Ishikawa (cell line): ENCODE results near the gene TRPC6.
A peak's percentile ranks its signal among the peaks of the same experiment; 100 is the strongest.

ENCODE experiments used
- CEBPB ChIP-seq: IDR thresholded peaks from 2 replicates; pipeline ENCODE4 v1.6.1; 2012
- CREB1 ChIP-seq: IDR thresholded peaks from 2 replicates; pipeline ENCODE4 v1.6.1; 2012; ENCODE audit warnings: low read depth
- EGR1 ChIP-seq: IDR thresholded peaks from 2 replicates; pipeline ENCODE4 v1.6.1; 2012
- EP300 ChIP-seq: IDR thresholded peaks from 2 replicates; pipeline ENCODE4 v1.6.1; 2012; ENCODE audit warnings: borderline replicate concordance
- FOXM1 ChIP-seq: IDR thresholded peaks from 2 replicates; pipeline ENCODE4 v1.6.1; 2012; ENCODE audit warnings: low read depth, borderline replicate concordance
- MAX ChIP-seq: IDR thresholded peaks from 2 replicates; pipeline ENCODE4 v1.6.1; 2012
- NFIC ChIP-seq: IDR thresholded peaks from 2 replicates; pipeline ENCODE4 v1.6.1; 2012
- RAD21 ChIP-seq: IDR thresholded peaks from 2 replicates; pipeline ENCODE4 v1.6.1; 2012; ENCODE audit warnings: low read depth
- REST ChIP-seq: IDR thresholded peaks from 2 replicates; pipeline ENCODE4 v1.6.1; 2012; ENCODE audit warnings: low read depth, mild to moderate bottlenecking
- TAF1 ChIP-seq: IDR thresholded peaks from 2 replicates; pipeline ENCODE4 v1.6.1; 2012; ENCODE audit warnings: low read depth, mild to moderate bottlenecking
- TCF12 ChIP-seq: IDR thresholded peaks from 2 replicates; pipeline ENCODE4 v1.6.1; 2012; ENCODE audit warnings: low read depth
- TEAD4 ChIP-seq: IDR thresholded peaks from 2 replicates; pipeline ENCODE4 v1.6.1; 2012
- USF1 ChIP-seq: IDR thresholded peaks from 2 replicates; pipeline ENCODE4 v1.6.1; 2012
- YY1 ChIP-seq: IDR thresholded peaks from 2 replicates; pipeline ENCODE4 v1.6.1; 2012; ENCODE audit warnings: low read depth
- ZBTB7A ChIP-seq: IDR thresholded peaks from 2 replicates; pipeline ENCODE4 v1.6.1; 2012; ENCODE audit warnings: low read depth

The TRPC6 gene

GRCh38 chr11:101459020-101459419 lies 124.8 kb downstream of the TRPC6 start:
- TF ChIP-seq EP300 (no peak), MAX (no peak), CEBPB (no peak), CREB1 (no peak), FOXM1 (no peak)

DNA sequence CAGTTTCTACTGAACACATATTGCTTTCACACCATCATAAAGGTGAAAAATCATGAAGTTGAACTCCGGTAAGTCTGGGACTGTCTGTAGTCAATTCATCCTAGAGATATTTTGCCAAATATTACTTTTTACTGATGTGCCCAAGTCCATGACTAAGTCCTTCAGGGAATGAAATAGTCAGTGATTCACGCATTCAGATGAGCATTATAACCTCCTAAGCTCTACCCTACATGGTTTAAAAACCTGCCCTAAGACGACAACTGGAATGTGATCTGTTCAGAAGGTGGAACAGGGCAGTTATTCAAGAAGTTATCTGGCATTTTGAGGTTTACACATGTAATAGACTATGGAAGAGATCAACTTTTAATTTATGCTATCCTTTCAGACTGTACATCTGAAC lies 125.6 kb downstream of the TRPC6 start:
- no peak for TF ChIP-seq NFIC
- no peak for TF ChIP-seq TAF1
- TF ChIP-seq TEAD4: no peak
- no peak for TF ChIP-seq YY1
- no peak for TF ChIP-seq REST
- no peak for TF ChIP-seq TCF12
- no peak for TF ChIP-seq MAX
- no peak for TF ChIP-seq FOXM1
- TF ChIP-seq CEBPB: no peak
- no peak for TF ChIP-seq RAD21
- no peak for TF ChIP-seq CREB1
- TF ChIP-seq USF1: no peak
- no peak for TF ChIP-seq ZBTB7A
- no peak for TF ChIP-seq EP300
- no peak for TF ChIP-seq EGR1

GRCh38 chr11:101456812-101457211 lies 127.0 kb downstream of the TRPC6 start:
- TF ChIP-seq EP300: no peak
- TF ChIP-seq RAD21: peak; percentile 57
- TF ChIP-seq FOXM1: no peak

DNA sequence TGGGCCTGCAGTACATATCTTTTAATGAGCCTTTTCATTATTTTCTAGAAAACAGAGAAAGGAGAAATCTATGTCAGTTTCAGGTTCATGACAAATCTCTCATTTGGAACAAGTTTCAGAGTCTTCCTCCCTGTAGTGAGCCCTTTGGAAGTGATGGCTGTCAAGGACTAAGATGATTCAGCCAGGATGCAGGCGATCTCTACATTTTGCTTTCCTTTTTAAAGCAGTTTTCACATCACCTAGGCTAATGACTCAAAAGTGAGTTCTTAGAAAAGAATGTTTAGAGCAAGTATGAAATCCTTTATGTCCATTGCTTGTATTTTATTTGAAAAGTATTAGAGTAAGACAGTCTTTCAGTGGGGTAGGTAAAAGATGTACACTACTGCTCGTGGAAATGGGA lies 130.1 kb downstream of the TRPC6 start:
- TF ChIP-seq RAD21: no peak
- TF ChIP-seq MAX: no peak
- no peak for TF ChIP-seq CEBPB
- no peak for TF ChIP-seq CREB1
- TF ChIP-seq FOXM1: no peak
- TF ChIP-seq ZBTB7A: no peak
- TF ChIP-seq REST: no peak
- TF ChIP-seq TEAD4: no peak
- TF ChIP-seq TAF1: no peak
- TF ChIP-seq YY1: no peak
- no peak for TF ChIP-seq NFIC
- no peak for TF ChIP-seq EGR1
- no peak for TF ChIP-seq EP300
- TF ChIP-seq USF1: no peak
- no peak for TF ChIP-seq TCF12

GRCh38 chr11:101448881-101449442 lies 134.8 kb downstream of the TRPC6 start:
- TF ChIP-seq TCF12: no peak
- no peak for TF ChIP-seq EGR1
- no peak for TF ChIP-seq NFIC
- TF ChIP-seq CREB1: no peak
- TF ChIP-seq YY1: no peak
- no peak for TF ChIP-seq TAF1
- no peak for TF ChIP-seq FOXM1
- no peak for TF ChIP-seq ZBTB7A
- no peak for TF ChIP-seq CEBPB
- no peak for TF ChIP-seq RAD21
- TF ChIP-seq TEAD4: no peak
- TF ChIP-seq EP300: no peak
- TF ChIP-seq MAX: no peak
- TF ChIP-seq REST: no peak
- no peak for TF ChIP-seq USF1
